GM21381 (cell line): Measurements from ENCODE around the gene C1QTNF2.

Source experiments
- ATAC-seq: cut with Tn5 transposase; IDR thresholded peaks from one replicate; pipeline ENCODE4 v1.9.1; 2021; ENCODE audit warnings: mild to moderate bottlenecking, moderate library complexity; ENCODE audit not compliant: unreplicated experiment

C1QTNF2 gene

DNA sequence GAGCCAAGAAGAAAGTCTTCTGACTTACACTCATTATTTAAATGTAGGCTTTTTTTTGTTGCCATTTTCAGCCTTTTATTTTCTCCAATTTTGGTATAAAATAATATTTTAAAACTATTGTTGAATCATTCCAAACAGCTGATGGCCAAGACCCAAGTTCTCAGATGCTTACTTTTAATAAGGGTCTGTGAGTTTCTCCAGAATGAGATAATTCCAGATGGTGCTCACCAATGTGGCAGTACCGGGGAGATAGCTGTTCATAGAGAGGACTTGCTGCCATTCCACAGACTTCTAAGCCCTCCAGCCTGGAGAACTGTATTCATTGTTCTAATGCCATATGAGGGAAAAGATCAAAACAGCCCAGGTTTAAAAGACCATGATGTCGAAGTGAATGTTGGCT, 5.3 kb upstream of the C1QTNF2 start:
- ATAC-seq = no peak

DNA sequence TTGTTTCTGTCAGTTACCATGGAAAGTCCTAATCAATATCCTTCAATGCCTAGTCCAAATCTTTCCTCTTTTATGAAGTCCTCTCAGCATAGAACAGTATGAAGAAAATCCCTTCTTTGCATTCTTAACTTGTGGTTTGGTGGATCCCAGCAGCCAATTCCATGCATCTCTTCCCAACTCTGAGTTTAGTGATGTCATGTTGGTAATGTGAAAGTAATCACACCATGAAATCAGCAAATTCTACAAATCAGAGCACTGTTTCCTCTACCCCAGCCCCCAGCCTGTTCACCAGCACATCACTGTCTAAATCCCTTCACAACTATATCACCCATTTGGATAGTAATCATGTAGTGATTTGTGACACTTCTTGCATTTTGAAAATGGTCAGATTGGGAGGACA, 4.7 kb upstream of the C1QTNF2 start:
- ATAC-seq = no peak

DNA sequence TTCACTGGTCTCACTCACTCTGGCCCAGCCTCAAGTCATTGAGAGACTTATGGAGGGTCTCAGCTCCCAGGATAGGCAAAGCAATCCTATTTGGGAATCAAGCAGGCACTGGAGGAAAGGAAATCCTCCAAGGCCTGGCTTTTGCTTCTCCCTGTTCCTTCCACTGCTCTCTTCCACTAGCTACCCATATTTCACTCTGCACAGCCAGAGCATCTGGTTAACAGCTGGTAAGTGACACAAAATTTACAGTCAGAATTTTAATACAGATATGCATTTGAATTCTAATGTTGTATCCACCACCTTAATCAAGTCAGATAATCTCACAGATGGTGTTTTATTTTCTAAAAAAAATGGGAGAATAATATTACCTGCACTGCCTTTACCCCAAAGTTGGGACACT, 868 bp upstream of the C1QTNF2 start:
- no peak for ATAC-seq

DNA sequence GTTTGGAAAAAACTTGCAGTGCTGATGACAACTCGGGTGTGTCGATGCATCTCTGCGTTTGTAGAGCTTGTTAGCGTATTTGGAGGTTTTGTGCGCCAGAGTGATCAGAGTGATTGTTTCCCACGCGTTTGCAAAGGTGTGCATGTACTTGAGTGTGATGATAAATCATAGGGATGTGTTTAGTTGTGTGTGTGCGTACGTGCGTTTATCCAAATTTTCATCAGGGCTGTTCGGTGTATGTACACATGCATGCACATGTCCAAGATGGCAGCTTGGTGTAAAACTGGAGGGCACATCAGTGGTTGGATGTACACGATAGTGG, 248 bp upstream of the C1QTNF2 start:
- ATAC-seq = no peak

DNA sequence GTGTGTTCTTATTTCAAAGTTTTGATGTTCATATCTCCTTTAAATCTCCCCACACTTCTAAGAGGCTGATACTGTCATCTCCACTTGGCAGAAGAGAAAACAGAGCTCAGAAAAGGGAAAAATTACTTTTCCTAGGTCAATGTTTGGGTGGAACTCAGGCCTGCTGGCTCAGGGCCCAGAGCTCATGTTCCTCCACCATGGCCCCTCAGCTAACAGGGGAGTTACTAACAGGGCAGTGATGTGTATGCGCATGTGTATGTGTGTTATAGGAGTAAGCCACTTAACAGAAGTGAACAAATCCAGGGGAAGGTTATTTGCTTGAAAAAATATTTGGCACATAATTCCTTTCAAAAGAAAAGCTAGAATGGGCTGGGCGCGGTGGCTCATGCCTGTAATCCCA, 2.5 kb downstream of the C1QTNF2 start:
- no peak for ATAC-seq

DNA sequence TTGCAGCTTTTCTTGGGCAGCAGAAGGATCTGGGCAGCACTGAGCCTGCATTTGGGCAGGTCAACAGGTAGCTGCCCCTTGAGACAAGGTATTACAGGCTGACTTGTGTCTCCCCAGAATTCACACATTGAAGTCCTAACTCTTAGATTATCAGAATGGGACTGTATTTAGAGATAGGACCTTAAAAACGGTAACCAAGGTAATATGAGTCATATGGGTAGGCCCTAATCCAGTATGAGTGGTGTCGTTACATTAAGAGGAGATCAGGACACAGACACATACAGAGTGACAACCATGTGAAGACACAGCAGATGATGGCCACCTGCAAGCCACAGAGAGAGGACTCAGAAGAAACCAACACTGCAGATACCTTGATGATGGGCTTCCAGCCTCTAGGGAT, 3.2 kb downstream of the C1QTNF2 start:
- no peak for ATAC-seq

DNA sequence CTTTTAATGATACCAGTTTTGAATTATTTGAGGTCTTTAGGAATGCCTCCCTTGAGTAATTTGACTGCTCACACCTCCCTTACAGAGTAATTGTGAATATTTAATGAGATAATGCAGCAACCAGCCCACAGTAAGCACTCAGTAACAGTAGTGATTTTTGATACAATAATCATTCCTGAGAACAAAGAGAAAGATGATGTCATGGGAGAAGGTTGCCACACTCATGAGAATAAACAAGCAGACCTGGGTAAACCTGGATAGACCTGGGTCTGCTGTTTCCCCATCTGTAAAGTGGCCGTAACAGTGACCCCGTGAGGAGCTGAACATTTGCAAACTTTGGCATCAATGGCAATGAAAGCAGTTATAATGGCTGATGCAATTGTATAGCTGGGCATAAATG, 4.2 kb downstream of the C1QTNF2 start:
- no peak for ATAC-seq

DNA sequence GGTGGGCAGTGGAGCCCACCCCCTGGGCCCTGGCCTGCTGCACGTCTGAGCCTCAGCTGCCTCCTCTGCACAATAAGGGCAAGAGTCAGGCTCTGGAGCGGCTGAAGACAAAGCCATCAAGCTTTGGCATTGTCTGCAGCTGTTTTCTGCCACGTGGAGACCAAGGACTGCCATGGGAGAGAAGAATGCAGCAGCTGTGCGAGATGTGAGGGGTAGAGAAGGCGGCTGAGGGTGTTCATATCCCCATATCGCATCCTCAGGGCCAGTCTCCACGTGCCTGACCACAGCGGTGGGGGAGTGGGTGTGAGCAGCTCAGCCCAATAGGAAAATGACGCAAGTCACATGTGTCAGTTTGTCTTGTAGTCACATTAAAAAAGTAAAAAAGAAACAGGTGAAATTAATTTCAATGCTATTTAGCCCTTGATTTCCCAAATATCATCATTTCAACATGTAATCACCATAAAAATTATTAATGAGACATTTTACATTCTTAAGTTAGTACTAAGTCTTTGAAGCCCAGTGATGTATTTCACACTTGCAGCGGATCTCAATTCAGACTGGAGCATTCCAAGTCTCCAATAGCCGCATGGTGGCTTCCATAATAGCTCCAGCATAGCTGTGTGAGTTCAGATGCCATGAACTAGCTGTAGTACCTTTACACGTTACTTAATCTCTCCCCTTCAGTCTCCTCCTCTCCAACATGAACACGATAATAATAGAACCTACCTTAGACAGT, 6.6 kb downstream of the C1QTNF2 start:
- no peak for ATAC-seq

DNA sequence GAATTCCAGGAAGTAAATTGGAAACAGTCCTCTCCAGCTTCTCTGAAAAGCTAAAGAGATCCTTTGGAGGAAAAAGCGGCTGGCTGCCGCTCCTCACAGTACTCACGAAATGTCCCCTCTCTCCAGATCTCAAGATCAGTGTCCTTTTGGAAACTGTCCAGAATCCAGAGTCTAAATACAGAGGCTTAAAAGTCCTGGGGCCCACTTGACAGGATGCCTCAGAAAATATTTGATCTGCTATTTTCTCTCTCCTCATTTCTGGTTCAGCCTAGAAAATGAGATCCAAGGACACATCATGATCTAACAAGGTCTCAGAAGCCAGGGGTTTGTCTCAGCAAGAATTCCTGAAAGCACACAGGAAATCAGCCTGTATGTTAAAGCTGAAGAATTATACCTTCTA, 7.2 kb downstream of the C1QTNF2 start:
- no peak for ATAC-seq

DNA sequence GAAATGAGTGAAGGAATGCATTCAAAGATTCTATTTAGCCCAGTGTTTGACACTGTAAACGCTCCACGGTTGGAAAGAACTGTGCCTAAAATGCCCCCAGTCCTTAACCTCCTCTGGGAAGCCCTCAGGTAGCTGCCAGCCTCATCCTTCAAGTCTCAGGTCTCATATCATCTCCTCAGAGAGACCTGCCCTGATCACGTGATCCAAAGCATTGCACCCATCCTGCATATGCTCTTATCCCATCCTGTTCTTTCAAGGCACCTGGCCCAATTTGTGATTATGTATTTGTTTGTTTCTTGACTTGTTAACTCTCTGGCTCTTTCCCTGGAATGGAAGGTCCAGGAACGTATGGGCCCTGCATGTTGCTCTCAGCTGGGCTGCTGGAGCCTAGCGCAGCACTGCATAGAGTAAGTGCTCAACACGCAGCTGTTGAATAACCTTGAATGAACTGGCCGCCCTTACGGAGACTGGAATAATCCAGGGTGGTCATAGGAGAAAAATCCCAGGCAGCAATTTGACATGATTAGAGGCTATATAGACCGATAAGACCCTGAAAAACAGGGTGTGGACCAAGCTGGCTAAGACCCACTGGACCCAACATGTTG, 8.7 kb downstream of the C1QTNF2 start:
- ATAC-seq = no peak

DNA sequence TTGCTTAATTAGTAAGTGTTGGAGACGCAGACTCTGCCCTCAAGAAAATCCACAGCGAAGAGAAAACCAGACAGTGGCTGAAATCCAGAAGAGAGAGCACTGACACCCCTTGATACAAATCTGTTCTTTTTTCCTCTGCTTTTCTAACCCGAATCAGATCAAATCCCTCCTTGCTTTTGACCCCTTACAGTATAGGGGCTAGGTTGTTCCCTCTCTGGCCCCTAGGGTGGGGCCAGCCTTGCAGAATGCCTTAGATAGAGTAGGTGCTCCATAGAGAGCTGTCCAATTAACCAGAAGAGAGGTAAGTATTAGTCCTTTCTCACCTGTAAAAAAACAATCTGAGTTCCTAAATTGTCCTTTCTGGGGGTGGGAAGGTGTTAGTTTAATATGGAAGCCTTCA, 10.1 kb downstream of the C1QTNF2 start:
- no peak for ATAC-seq

DNA sequence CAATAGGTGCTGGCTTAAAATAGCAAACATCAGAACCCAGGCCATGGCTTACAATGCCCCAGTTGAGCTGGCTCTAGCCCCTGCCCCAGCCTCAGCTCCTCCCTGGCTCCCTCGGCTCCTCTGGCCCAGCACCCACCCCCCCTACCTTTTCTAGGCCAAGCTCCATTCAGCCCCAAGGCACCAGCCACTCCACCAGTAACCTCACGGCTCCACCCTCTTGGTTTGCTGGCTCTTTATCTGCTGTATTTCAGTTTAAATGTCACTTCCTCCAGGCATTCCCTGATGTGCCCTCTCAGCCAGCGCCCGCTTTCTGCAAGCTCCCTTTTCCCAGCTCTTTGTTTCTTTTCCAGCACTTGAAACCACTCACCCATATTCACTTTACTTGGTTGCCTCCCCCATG, 10.6 kb downstream of the C1QTNF2 start:
- no peak for ATAC-seq

DNA sequence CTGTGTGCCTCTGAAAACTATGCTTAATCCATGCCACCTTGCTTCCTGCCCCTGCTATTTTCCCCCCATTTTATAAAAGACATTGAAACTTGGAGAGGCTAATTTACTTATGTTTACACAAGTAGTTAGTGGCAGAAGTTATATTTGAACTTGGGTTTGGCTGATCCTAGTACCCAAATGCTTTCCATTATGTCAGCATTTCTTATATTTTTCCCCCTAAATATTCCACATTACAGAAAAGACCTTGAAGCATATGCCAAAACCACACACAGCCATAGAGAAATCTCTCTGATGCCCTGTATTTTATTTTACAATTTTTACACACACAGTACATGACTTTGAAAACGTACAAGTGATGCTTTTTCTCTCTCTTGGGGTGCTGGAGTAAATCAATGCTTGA, 11.2 kb downstream of the C1QTNF2 start:
- ATAC-seq = no peak

DNA sequence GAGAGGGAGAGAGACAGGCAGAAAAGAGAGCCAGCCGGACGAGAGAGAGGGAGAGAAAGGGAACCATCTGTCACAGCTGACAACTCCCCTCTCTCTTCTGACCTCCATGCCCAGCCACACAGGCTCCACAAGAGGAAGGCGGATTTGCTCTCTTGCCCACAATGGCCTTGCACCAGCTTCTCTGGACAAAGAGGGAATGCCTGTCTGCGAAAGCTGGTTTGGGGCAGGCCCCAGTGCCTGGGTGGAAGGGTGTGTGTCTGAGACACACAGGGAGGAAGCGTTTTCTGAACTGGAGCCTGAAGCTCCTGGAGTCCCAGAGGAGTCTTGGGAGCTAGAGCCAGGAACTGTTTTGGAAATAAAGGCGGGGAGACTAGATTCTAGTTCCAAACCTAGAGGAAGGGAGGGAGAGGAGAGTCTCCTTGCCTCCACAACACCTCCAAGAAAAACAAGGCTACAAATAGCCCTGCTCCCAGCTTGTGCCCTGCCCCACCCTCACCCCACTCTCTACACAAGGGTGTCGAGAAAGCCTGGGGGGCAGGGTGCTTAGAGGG, 12.5 kb downstream of the C1QTNF2 start:
- no peak for ATAC-seq

DNA sequence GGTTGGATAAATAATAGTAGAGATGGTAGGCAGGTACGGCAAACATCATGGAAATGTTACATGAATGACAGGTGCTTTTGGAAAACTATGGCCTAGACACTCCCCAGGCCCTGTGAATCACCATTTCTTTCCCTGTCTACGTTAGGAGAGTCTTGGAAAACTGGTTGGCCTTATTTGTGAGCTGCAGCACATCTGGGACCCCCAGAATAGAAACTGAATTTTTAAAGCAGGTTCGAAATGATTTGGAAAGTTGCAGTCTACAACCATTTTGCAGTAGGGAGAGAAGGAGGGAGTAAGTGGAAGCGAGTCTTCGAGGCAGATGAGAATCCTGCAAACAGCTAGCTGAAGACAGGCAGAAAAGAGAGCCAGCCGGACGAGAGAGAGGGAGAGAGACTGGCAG, 13.0 kb downstream of the C1QTNF2 start:
- no peak for ATAC-seq

DNA sequence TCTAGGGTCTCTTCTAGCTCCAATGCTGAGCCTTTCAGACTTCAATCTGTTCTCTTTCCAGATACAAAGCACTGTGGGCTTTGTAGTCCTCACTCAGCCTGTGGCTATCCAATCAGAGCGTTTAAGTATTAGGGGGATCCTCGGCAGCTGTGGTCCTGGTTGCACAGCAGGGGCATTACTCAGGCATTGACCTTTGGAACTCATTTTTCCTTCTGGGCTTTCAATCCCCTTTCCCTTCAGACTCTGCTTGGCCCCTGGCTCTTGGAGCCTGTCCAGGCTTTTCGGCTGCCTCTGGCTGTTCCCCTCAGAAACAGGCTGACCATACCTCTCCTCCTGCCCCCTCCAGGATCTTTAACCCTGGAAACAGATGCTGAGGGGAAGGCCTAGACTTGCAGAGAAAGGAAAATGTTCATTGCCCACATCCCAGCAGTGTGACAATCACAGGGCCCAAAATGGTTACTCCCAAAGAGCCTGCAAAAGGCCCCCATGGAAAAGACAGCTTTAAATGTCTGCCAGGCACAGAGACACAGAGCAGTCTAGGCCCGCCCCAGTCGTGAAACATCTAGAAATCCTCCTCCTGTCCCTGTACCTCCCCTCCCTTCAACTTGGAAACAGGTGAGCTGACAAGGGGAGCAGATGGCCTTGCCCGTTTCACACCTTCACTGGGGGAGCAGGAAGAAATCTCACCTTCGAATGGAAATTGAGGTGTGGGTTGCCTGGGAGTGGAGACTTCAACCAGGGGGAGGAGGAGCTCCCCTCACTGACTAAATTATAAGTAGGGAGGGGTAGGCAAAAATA, 13.7 kb downstream of the C1QTNF2 start:
- no peak for ATAC-seq

DNA sequence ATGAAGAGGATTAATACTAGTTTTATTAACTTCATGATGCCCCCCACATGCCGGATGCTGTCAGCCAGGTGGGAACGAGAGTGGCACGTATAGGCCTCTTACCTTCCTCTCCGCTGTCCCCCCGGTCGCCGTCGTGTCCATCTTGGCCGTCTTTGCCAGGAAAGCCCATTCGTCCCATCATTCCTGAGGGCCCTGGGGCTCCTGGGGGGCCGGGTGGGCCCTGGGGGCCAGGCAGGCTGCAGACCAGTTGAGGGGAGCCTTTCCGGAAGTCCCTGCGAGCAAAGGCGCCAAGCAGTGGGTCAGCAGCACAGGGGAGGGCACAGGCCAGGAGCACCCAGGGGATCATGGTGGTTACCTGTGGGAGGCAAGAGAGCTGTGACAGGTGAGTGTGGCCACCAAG, 15.8 kb downstream of the C1QTNF2 start:
- ATAC-seq = no peak

DNA sequence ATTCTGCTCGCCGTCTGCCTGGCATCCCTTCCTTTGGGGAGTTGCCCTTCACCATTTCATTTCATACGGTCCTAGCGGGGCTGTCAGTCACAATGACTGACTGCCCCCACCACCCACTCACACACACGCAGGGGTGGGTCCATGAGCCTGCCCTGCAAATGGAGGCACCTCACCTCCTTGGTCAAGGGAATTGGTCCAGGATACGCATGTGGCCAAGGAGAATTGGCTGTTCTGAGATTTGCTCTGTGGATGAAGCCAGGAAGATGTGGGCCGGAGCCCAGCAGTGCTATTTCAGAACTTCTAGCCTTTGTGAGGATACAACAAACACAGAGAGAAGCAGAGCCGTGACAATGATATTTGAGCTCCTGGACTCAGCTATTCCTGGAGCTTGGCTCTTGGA, 17.0 kb downstream of the C1QTNF2 start:
- ATAC-seq = no peak

DNA sequence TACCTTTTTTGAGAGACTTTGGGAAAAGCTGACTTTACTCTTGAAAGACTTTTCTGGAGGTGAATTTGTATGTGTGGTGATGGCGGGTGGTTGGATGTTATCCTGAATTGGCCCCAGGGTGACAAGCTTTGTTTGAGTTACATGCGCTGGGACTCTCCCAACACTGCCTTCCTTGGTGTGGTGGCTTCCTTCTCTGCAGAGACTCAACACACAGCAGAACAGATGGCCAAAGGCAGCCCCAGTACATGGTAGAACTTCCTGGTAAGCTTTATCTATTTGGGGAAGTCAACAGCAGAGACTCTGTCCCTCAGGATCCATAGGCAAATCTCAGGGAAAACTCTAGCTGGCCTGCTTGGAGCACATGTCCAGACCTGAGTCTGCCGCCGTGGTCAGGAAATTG, 18.1 kb downstream of the C1QTNF2 start:
- no peak for ATAC-seq

DNA sequence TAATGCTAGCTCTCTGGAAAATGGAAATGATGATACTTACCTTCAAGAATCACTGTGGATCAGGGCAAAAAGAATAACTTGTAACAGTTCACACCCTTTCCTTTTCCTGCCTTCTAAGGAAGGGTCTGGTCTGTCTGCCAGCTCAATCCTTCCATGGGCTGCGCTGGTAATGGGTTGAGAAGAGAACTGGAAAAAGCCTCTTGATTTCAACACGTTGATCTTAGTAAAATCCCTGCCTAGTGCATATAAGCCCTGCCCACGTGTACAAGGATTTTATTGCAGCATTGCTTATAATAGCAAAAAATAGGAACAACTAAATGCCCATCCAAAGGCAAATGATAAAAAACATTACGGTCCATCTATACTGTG, 20.5 kb downstream of the C1QTNF2 start:
- ATAC-seq = no peak

DNA sequence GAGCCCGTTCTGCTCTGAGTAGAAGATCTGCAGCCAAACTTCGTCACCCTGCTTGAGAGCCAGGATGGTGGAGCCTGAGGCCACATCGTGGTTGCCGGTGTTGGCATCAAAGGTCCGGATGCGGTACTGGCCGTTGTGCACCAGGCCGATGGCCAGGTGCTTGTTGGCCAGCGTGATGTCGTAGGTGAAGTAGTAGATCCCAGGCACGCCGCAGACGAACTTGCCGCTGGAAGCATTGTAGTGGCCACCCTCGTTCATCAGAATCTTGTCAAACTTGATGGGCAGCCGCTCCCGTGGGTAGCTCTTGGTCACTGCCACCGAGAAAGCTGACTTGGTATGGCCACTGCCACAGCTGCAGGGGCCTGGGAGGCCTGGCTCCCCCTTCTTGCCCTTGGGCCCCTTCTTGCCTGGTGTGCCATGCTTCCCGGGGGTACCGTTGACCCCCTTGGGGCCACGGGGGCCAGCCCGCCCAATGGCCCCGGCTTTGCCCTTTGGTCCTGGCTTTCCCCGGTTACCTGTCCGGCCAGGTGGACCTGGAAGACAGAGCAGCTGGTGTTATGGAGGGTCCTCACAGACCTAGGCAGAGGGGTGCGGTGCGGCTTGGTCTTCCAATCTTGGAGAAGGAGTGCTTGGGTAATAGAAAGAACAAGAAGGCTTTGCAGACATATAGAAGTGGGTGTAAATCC, 21.0 kb downstream of the C1QTNF2 start:
- no peak for ATAC-seq

DNA sequence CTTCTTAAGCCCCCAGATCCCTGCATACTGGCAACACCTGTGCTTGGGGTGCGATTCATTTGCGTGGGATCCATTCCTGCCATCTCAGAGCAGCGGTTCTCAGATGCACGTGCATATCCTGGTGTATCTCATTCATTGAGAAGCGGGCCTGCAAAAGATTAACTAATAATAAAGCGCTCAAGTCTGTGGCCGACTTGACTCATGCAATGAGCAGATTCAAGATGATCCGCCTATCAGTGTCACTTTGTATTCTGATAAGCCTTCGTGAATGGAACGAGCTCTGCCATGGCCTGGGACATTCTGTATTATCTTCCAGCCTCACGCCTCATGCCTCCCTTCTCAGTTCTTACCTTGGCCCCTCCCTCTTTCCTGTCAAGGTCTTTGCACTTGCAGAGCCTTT, 22.3 kb downstream of the C1QTNF2 start:
- no peak for ATAC-seq
